Stomach (tissue), 4 donors: Measurements from ENCODE around the gene SLC7A4.

ENCODE experiments used
- CTCF ChIP-seq, 7 experiments: fragments of 450-650 bp in 4 of 7; fragments of 200-600 bp in 3 of 7; sonication (generic) in 3 of 7; IDR thresholded peaks; one replicate each; pipeline ENCODE4 v1.5.1; 2016 to 2019; ENCODE audit warnings: antibody characterized with exemption in 7 of 7, control low read depth in 2 of 7, mild to moderate bottlenecking in 1 of 7
- EP300 ChIP-seq: sonication (generic); formaldehyde crosslinking; IDR thresholded peaks from one replicate; pipeline ENCODE4 v1.6.1; 2017; ENCODE audit warnings: antibody characterized with exemption
- POLR2A ChIP-seq, 4 donors: fragments of 450-650 bp; IDR thresholded peaks; one replicate each; pipeline ENCODE4 v1.6.1; 2016; ENCODE audit warnings: antibody characterized with exemption in 4 of 4, control low read depth in 2 of 4, mild to moderate bottlenecking in 1 of 4, moderate library complexity in 1 of 4
- POLR2AphosphoS5 ChIP-seq, 3 donors: sonication (generic); formaldehyde crosslinking; IDR thresholded peaks; one replicate each; pipeline ENCODE4 v1.6.1; 2016; ENCODE audit warnings: antibody characterized with exemption in 3 of 3

GRCh38 chr22:21032037-21032867 is at the start of gene SLC7A4:
- TF ChIP-seq CTCF (IDR thresholded peaks at IDR 0.05) = no peak
- TF ChIP-seq EP300 = no peak
- TF ChIP-seq POLR2A (IDR thresholded peaks at IDR 0.05) = no peak
- TF ChIP-seq POLR2AphosphoS5 (IDR thresholded peaks at IDR 0.05) = no peak
